ENCODE data around the gene DMXL2.
"Not testable (repeated sequence)": the region's sequence is repeated elsewhere in the genome, so short reads cannot be mapped to it uniquely, and the experiment has no call there.

The DMXL2 gene

GRCh38 chr15:51576911-51577500 is 45.6 kb downstream of the DMXL2 start:
- no peak for DNase-seq
- 100% methylated on average over 1 of the region's 2 CpGs for WGBS (ENCODE audit: insufficient coverage)
- ChIA-PET CTCF (interaction anchor here (0.9 kb wide), 1 partner anchor 44 kb away, joined by 3 read pairs; no protein-coding TSS in a partner anchor), POLR2A (interaction anchor here (0.5 kb wide), 1 partner anchor 343 kb away, joined by 3 read pairs; no protein-coding TSS in a partner anchor)
- peaks cover 0 to 2% (median under 1%) of the 10 kb centered on the region in 5 experiments for H3K9me3 ChIP-seq (ENCODE audit: control extremely low read depth in 1 of 5, control insufficient read depth in 4 of 5, insufficient read depth in 2 of 5, low read depth in 1 of 5, low read length in 4 of 5)
- H3K27ac ChIP-seq (ENCODE audit: insufficient read depth in 1 of 2, low read depth in 1 of 2, low read length in 2 of 2, poor library complexity in 1 of 2, severe bottlenecking in 2 of 2) = no peak overlapping the region
- no peaks in the 10 kb centered on the region for H3K36me3 ChIP-seq (ENCODE audit: control insufficient read depth in 4 of 4, insufficient read depth in 4 of 4, low read length in 3 of 4)
- no peaks in the 10 kb centered on the region for H3K27me3 ChIP-seq (replicated peaks in 2 of 5; ENCODE audit: control insufficient read depth in 4 of 5, insufficient read depth in 5 of 5, low read length in 4 of 5)
- peaks cover 0 to 41% (median 3%) of the 10 kb centered on the region in 4 experiments for H3K4me1 ChIP-seq (ENCODE audit: control extremely low read depth in 1 of 4, control insufficient read depth in 4 of 4, insufficient read depth in 4 of 4, low read length in 3 of 4)
- no peak overlapping the region for H3K4me3 ChIP-seq (ENCODE audit: control insufficient read depth in 1 of 7, extremely low read depth in 1 of 7, insufficient read depth in 4 of 7, low read depth in 2 of 7, low read length in 6 of 7)

DNA sequence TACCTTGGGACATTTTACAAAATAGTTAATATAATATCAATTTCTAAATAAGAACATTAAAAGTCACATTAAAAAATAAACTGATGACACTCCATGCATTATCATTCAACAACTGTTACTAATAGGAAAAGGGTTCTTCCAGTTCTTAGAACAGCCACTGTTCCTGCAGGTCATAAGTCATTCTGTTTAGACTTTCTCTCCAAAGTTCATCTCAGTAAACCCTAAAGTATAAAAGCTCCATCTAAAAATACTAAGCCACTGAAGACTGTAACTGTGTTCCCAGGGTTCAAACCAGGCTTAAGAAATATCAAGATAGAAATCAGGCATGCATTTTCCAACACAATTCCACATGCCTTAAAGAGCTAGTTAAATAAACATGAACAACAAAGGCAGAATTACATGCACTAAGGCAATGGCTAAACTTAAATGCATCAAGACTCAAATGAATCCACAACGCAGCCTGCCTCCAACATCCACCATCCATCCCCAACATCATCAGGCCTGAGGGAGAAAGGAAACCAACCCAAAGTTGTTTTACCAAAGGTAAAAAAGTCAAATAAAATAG is 46.2 kb downstream of the DMXL2 start:
- Histone ChIP-seq H3K4me3 (ENCODE audit: control insufficient read depth in 1 of 7, extremely low read depth in 1 of 7, insufficient read depth in 4 of 7, low read depth in 2 of 7, low read length in 6 of 7) (no peak overlapping the region), H3K9me3 (ENCODE audit: control extremely low read depth in 1 of 5, control insufficient read depth in 4 of 5, insufficient read depth in 2 of 5, low read depth in 1 of 5, low read length in 4 of 5) (peaks cover 0 to 2% (median 0%) of the 10 kb centered on the region in 5 experiments), H3K27me3 (replicated peaks in 2 of 5; ENCODE audit: control insufficient read depth in 4 of 5, insufficient read depth in 5 of 5, low read length in 4 of 5) (no peaks in the 10 kb centered on the region), H3K27ac (ENCODE audit: insufficient read depth in 1 of 2, low read depth in 1 of 2, low read length in 2 of 2, poor library complexity in 1 of 2, severe bottlenecking in 2 of 2) (no peak overlapping the region), H3K36me3 (ENCODE audit: control insufficient read depth in 4 of 4, insufficient read depth in 4 of 4, low read length in 3 of 4) (no peaks in the 10 kb centered on the region), H3K4me1 (ENCODE audit: control extremely low read depth in 1 of 4, control insufficient read depth in 4 of 4, insufficient read depth in 4 of 4, low read length in 3 of 4) (peaks cover 0 to 41% (median 3%) of the 10 kb centered on the region in 4 experiments)
- no CpG with 5 or more reads among the region's 1 CpG for WGBS (ENCODE audit: insufficient coverage)
- ChIA-PET POLR2A (interaction anchor here (0.5 kb wide), 1 partner anchor 342 kb away, joined by 3 read pairs; no protein-coding TSS in a partner anchor), CTCF (interaction anchor here (0.9 kb wide), 1 partner anchor 45 kb away, joined by 3 read pairs; no protein-coding TSS in a partner anchor)
- DNase-seq = no peak

- DNase-seq = no peak
- ChIA-PET CTCF (no interaction called here), POLR2A (no interaction called here)
- Histone ChIP-seq H3K27ac (ENCODE audit: insufficient read depth in 1 of 2, low read depth in 1 of 2, low read length in 2 of 2, poor library complexity in 1 of 2, severe bottlenecking in 2 of 2) (no peak overlapping the region), H3K9me3 (ENCODE audit: control extremely low read depth in 1 of 5, control insufficient read depth in 4 of 5, insufficient read depth in 2 of 5, low read depth in 1 of 5, low read length in 4 of 5) (peaks cover 0 to 2% (median 0%) of the 10 kb centered on the region in 5 experiments), H3K36me3 (ENCODE audit: control insufficient read depth in 4 of 4, insufficient read depth in 4 of 4, low read length in 3 of 4) (no peaks in the 10 kb centered on the region), H3K4me3 (ENCODE audit: control insufficient read depth in 1 of 7, extremely low read depth in 1 of 7, insufficient read depth in 4 of 7, low read depth in 2 of 7, low read length in 6 of 7) (no peak overlapping the region), H3K4me1 (ENCODE audit: control extremely low read depth in 1 of 4, control insufficient read depth in 4 of 4, insufficient read depth in 4 of 4, low read length in 3 of 4) (peaks cover 0 to 36% (median 3%) of the 10 kb centered on the region in 4 experiments), H3K27me3 (replicated peaks in 2 of 5; ENCODE audit: control insufficient read depth in 4 of 5, insufficient read depth in 5 of 5, low read length in 4 of 5) (no peaks in the 10 kb centered on the region)
- WGBS (ENCODE audit: insufficient coverage) = no CpG with 5 or more reads among the region's 1 CpG
Measured at GRCh38 chr15:51575775-51576174, 46.8 kb downstream of the DMXL2 start.

DNA sequence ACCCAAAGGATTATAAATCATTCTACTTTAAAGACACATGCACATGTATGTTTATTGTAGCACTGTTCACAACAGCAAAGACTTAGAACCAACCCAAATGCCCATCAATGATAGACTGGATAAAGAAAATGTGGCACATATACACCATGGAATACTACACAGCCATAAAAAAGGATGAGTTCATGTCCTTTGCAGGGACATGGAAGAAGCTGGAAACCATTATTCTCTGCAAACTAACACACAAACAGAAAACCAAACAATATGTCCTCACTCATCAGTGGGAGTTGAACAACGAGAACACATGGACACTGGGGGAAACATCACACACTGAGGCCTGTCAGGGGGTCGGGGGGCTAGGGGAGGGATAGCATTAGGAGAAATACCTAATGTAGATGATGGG is 49.2 kb downstream of the DMXL2 start:
- POLR2A ChIA-PET; H3K27ac ChIP-seq (ENCODE audit: insufficient read depth in 1 of 2, low read depth in 1 of 2, low read length in 2 of 2, poor library complexity in 1 of 2, severe bottlenecking in 2 of 2); H3K4me3 ChIP-seq (ENCODE audit: control insufficient read depth in 1 of 7, extremely low read depth in 1 of 7, insufficient read depth in 4 of 7, low read depth in 2 of 7, low read length in 6 of 7); CTCF ChIA-PET; H3K36me3 ChIP-seq (ENCODE audit: control insufficient read depth in 4 of 4, insufficient read depth in 4 of 4, low read length in 3 of 4); H3K9me3 ChIP-seq (ENCODE audit: control extremely low read depth in 1 of 5, control insufficient read depth in 4 of 5, insufficient read depth in 2 of 5, low read depth in 1 of 5, low read length in 4 of 5); DNase-seq; H3K27me3 ChIP-seq (replicated peaks in 2 of 5; ENCODE audit: control insufficient read depth in 4 of 5, insufficient read depth in 5 of 5, low read length in 4 of 5): not testable (repeated sequence)
- peaks cover 0 to 21% (median 0%) of the 10 kb centered on the region in 4 experiments for H3K4me1 ChIP-seq (ENCODE audit: control extremely low read depth in 1 of 4, control insufficient read depth in 4 of 4, insufficient read depth in 4 of 4, low read length in 3 of 4)
- no CpG with 5 or more reads among the region's 2 CpGs for WGBS (ENCODE audit: insufficient coverage)

- WGBS (ENCODE audit: insufficient coverage) = 96% methylated on average over 14 of the region's 18 CpGs
- H3K4me3 ChIP-seq (ENCODE audit: control insufficient read depth in 1 of 7, extremely low read depth in 1 of 7, insufficient read depth in 4 of 7, low read depth in 2 of 7, low read length in 6 of 7); H3K36me3 ChIP-seq (ENCODE audit: control insufficient read depth in 4 of 4, insufficient read depth in 4 of 4, low read length in 3 of 4); H3K27ac ChIP-seq (ENCODE audit: insufficient read depth in 1 of 2, low read depth in 1 of 2, low read length in 2 of 2, poor library complexity in 1 of 2, severe bottlenecking in 2 of 2); H3K27me3 ChIP-seq (replicated peaks in 2 of 5; ENCODE audit: control insufficient read depth in 4 of 5, insufficient read depth in 5 of 5, low read length in 4 of 5); DNase-seq; H3K9me3 ChIP-seq (ENCODE audit: control extremely low read depth in 1 of 5, control insufficient read depth in 4 of 5, insufficient read depth in 2 of 5, low read depth in 1 of 5, low read length in 4 of 5); POLR2A ChIA-PET; H3K4me1 ChIP-seq (ENCODE audit: control extremely low read depth in 1 of 4, control insufficient read depth in 4 of 4, insufficient read depth in 4 of 4, low read length in 3 of 4): not testable (repeated sequence)
- CTCF ChIA-PET = interaction anchor here (0.7 to 1.1 kb wide), 3 partner anchors 18 to 808 kb away, joined by 3 read pairs; no protein-coding TSS in a partner anchor
Measured at GRCh38 chr15:51568939-51569784, 53.4 kb downstream of the DMXL2 start.

DNA sequence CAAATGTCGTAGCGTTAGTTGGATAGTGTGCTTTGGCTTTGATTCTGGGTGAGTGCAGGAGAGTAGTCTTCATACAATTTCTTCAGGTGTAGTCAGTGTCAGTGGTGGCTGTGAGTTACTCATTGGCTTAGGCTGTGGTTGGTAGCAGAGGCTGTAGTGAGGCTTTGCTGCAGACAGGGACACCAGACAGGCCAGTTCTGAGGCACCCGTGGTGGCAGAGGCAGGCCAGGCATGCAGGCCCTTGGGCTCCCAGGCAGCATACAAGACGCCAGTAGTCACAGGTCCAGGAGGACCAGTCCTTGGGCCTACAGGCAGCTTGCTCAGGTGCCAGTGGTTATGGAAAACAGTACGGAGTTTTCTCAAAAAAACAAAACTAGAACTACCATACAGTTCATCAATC is 61.3 kb downstream of the DMXL2 start:
- no peak for DNase-seq
- H3K4me3 ChIP-seq (ENCODE audit: control insufficient read depth in 1 of 7, extremely low read depth in 1 of 7, insufficient read depth in 4 of 7, low read depth in 2 of 7, low read length in 6 of 7) = no peak overlapping the region
- H3K27ac ChIP-seq (ENCODE audit: insufficient read depth in 1 of 2, low read depth in 1 of 2, low read length in 2 of 2, poor library complexity in 1 of 2, severe bottlenecking in 2 of 2) = no peak overlapping the region
- no peaks in the 10 kb centered on the region for H3K27me3 ChIP-seq (replicated peaks in 2 of 5; ENCODE audit: control insufficient read depth in 4 of 5, insufficient read depth in 5 of 5, low read length in 4 of 5)
- no peaks in the 10 kb centered on the region for H3K9me3 ChIP-seq (ENCODE audit: control extremely low read depth in 1 of 5, control insufficient read depth in 4 of 5, insufficient read depth in 2 of 5, low read depth in 1 of 5, low read length in 4 of 5)
- H3K36me3 ChIP-seq (ENCODE audit: control insufficient read depth in 4 of 4, insufficient read depth in 4 of 4, low read length in 3 of 4) = peaks cover 0 to 9% (median under 1%) of the 10 kb centered on the region in 4 experiments
- POLR2A ChIA-PET = no interaction called here
- WGBS (ENCODE audit: insufficient coverage) = 94% methylated on average over 3 of the region's 5 CpGs
- H3K4me1 ChIP-seq (ENCODE audit: control extremely low read depth in 1 of 4, control insufficient read depth in 4 of 4, insufficient read depth in 4 of 4, low read length in 3 of 4) = no peaks in the 10 kb centered on the region
- CTCF ChIA-PET = no interaction called here

DNA sequence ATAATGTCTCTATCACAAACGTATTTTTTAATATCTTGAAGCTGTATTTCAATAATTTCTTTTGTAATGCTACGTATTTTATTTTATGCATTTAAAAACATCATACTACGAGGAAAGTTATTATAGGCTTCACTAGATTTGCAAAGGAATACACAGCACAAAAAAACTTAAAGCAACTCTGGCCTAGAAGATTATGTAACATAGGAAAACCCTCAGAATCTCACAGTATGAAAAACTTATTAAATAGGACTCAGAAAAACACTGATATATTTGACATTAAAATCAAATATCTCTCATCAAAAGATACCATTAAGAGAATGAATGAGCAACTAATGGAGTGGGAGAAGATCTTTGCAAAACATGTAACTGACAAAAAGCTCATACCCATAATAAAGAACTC is 63.7 kb downstream of the DMXL2 start:
- Histone ChIP-seq H3K27ac (ENCODE audit: insufficient read depth in 1 of 2, low read depth in 1 of 2, low read length in 2 of 2, poor library complexity in 1 of 2, severe bottlenecking in 2 of 2) (no peak overlapping the region), H3K4me3 (ENCODE audit: control insufficient read depth in 1 of 7, extremely low read depth in 1 of 7, insufficient read depth in 4 of 7, low read depth in 2 of 7, low read length in 6 of 7) (no peak overlapping the region), H3K36me3 (ENCODE audit: control insufficient read depth in 4 of 4, insufficient read depth in 4 of 4, low read length in 3 of 4) (peaks cover 0 to 9% (median under 1%) of the 10 kb centered on the region in 4 experiments), H3K4me1 (ENCODE audit: control extremely low read depth in 1 of 4, control insufficient read depth in 4 of 4, insufficient read depth in 4 of 4, low read length in 3 of 4) (no peaks in the 10 kb centered on the region), H3K9me3 (ENCODE audit: control extremely low read depth in 1 of 5, control insufficient read depth in 4 of 5, insufficient read depth in 2 of 5, low read depth in 1 of 5, low read length in 4 of 5) (no peaks in the 10 kb centered on the region), H3K27me3 (replicated peaks in 2 of 5; ENCODE audit: control insufficient read depth in 4 of 5, insufficient read depth in 5 of 5, low read length in 4 of 5) (no peaks in the 10 kb centered on the region)
- CTCF ChIA-PET = no interaction called here
- POLR2A ChIA-PET = no interaction called here
- WGBS (ENCODE audit: insufficient coverage) = no CpG with 5 or more reads among the region's 3 CpGs
- no peak for DNase-seq
